Activated B cell treated with CpG ODN at 0.5 μM for 24 hours (primary cell): ENCODE data around the gene GALNT5. TPM values are rescaled to one million over a fixed set of nuclear protein-coding genes. Genes with fewer than 3 reads are reported as not detected.

Experiments used
- ATAC-seq: fragments of 200-7000 bp; cut with Tn5 transposase; one replicate; pipeline ENCODE4 v1.10.0; 2021; ENCODE audit warnings: low read depth, mild to moderate bottlenecking, moderate library complexity
- CTCF ChIA-PET: fragments of 350-600 bp; sonication (Branson Sonifier 250); formaldehyde crosslinking; loops from one replicate; lab custom pipeline; 2021; ENCODE audit warnings: antibody characterized with exemption; lab: Charles Lee
- POLR2A ChIA-PET: fragments of 350-600 bp; sonication (Branson Sonifier 250); formaldehyde crosslinking; loops from one replicate; lab custom pipeline; 2021; ENCODE audit warnings: antibody characterized with exemption; lab: Charles Lee
- DNase-seq: peaks from one replicate; pipeline ENCODE4 v3.0.0; 2022
- H3K27ac Mint-ChIP-seq: one replicate; pipeline ENCODE4 v1.8.0; 2020; ENCODE audit warnings: mixed read lengths
- H3K27me3 Mint-ChIP-seq: one replicate; pipeline ENCODE4 v1.8.0; 2021; ENCODE audit warnings: mixed read lengths
- H3K36me3 Mint-ChIP-seq: one replicate; pipeline ENCODE4 v1.8.0; 2021; ENCODE audit warnings: low read depth, mixed read lengths
- H3K4me1 Mint-ChIP-seq: one replicate; pipeline ENCODE4 v1.8.0; 2021; ENCODE audit warnings: mixed read lengths
- H3K4me3 Mint-ChIP-seq: one replicate; pipeline ENCODE4 v1.8.0; 2020; ENCODE audit warnings: mild to moderate bottlenecking, mixed read lengths
- H3K9me3 Mint-ChIP-seq: one replicate; pipeline ENCODE4 v1.8.0; 2020; ENCODE audit warnings: mixed read lengths
- CTCF ChIP-seq: fragments of 200-600 bp; IDR thresholded peaks from one replicate; pipeline ENCODE4 v1.8.0; 2022; ENCODE audit warnings: antibody characterized with exemption, mild to moderate bottlenecking
- intact Hi-C: fragments of 100-400 bp; cut with micrococcal nuclease; formaldehyde crosslinking; loops from one replicate; pipeline ENCODE4 v1.15.1; 2024
- total RNA-seq: library from RNA; stranded (reverse); gene quantifications from 2 replicates; pipeline ENCODE4 v1.2.3, GENCODE V29; 2022

The GALNT5 gene
- total RNA-seq, 1 donor from 2014 or later, result not detected

- ATAC-seq, result no peak
- TF ChIP-seq CTCF, result no peak
- no peak for DNase-seq
- Mint-ChIP-seq H3K4me3 (no peak overlapping the region), H3K27ac (no peak overlapping the region), H3K36me3 (no peaks in the 10 kb centered on the region), H3K4me1 (no peaks in the 10 kb centered on the region), H3K27me3 (no peaks in the 10 kb centered on the region), H3K9me3 (no peaks in the 10 kb centered on the region)
- intact Hi-C loops, result no loop called here
- ChIA-PET POLR2A (no interaction called here), CTCF (no interaction called here)
Observed at GRCh38 chr2:157246765-157247407, 10.6 kb upstream of the GALNT5 start.

DNA sequence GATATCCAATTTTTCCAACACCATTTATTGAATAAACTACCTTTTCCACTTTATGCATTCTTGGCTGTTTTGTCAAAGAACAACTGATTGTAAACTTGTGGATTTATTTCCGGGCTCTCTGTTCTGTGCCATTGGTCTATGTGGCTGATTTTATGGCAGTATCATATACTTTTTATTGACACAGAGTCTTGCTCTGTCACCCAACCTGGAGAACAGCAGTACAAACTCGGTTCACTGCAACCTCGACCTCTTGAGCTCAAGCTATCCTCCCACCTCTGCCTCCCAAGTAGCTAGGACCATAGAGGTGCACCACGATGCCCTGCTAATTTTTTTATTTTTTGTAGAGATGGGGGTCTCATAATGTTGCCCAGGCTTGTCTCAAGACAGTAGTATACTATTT is 6.7 kb upstream of the GALNT5 start:
- Mint-ChIP-seq H3K27me3 (no peaks in the 10 kb centered on the region), H3K36me3 (no peaks in the 10 kb centered on the region), H3K4me3 (no peak overlapping the region), H3K27ac (no peak overlapping the region), H3K9me3 (no peaks in the 10 kb centered on the region), H3K4me1 (no peaks in the 10 kb centered on the region)
- no peak for ATAC-seq
- CTCF ChIA-PET, result no interaction called here
- POLR2A ChIA-PET, result no interaction called here
- intact Hi-C loops, result no loop called here
- no peak for DNase-seq
- no peak for TF ChIP-seq CTCF

GRCh38 chr2:157251932-157252331 is 5.6 kb upstream of the GALNT5 start:
- Mint-ChIP-seq H3K9me3 (no peaks in the 10 kb centered on the region), H3K27me3 (no peaks in the 10 kb centered on the region), H3K4me3 (no peak overlapping the region), H3K27ac (no peak overlapping the region), H3K36me3 (no peaks in the 10 kb centered on the region), H3K4me1 (no peaks in the 10 kb centered on the region)
- ChIA-PET POLR2A (no interaction called here), CTCF (no interaction called here)
- TF ChIP-seq CTCF, result no peak
- ATAC-seq, result no peak
- intact Hi-C loops, result no loop called here
- no peak for DNase-seq

DNA sequence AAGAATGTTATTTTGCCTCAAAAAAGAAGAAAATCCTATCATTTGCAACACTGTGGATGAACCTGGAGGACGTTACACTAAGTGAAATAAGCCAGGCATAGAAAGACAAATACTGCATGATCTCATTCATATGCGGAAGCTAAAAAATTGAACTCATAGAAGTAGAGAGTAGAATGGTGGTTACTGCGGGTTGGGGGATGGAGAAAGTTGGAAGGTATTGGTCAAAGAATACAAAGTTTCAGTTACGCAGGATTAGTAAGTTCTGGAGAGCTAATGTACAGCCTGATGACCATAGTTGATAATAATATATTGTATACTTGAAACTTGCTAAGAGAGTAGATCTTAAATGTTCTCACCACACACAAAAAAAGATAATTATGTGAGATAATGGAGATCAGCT is 5.0 kb upstream of the GALNT5 start:
- no peak overlapping the region for H3K27ac Mint-ChIP-seq
- H3K27me3 Mint-ChIP-seq, result peaks cover 3% of the 10 kb centered on the region
- no peak for ATAC-seq
- intact Hi-C loops, result no loop called here
- no peaks in the 10 kb centered on the region for H3K9me3 Mint-ChIP-seq
- H3K4me3 Mint-ChIP-seq, result no peak overlapping the region
- CTCF ChIA-PET, result no interaction called here
- DNase-seq, result no peak
- no peaks in the 10 kb centered on the region for H3K4me1 Mint-ChIP-seq
- no peak for TF ChIP-seq CTCF
- H3K36me3 Mint-ChIP-seq, result no peaks in the 10 kb centered on the region
- POLR2A ChIA-PET, result no interaction called here

GRCh38 chr2:157254041-157254440 is 3.5 kb upstream of the GALNT5 start:
- no peaks in the 10 kb centered on the region for H3K36me3 Mint-ChIP-seq
- CTCF ChIA-PET, result no interaction called here

More at GRCh38 chr2:157254041-157254440, 3.5 kb upstream of the GALNT5 start:
- H3K27me3 Mint-ChIP-seq, result peaks cover 15% of the 10 kb centered on the region
- no peak overlapping the region for H3K4me3 Mint-ChIP-seq
- intact Hi-C loops, result no loop called here
- no peak for TF ChIP-seq CTCF
- no peaks in the 10 kb centered on the region for H3K4me1 Mint-ChIP-seq
- H3K27ac Mint-ChIP-seq, result no peak overlapping the region
- POLR2A ChIA-PET, result no interaction called here
- DNase-seq (no peak), ATAC-seq (no peak)
- H3K9me3 Mint-ChIP-seq, result no peaks in the 10 kb centered on the region
